OCI-LY3 (cell line): Measurements from ENCODE around the gene MPHOSPH8.

Experiments
- H2AFZ ChIP-seq: fragments of 200-600, 300-600 bp; shearing (Covaris generic); 2 replicates; pipeline ENCODE4 v1.6.0; 2014; ENCODE audit warnings: antibody characterized with exemption, low read depth, low read length
- H3K27ac ChIP-seq: fragments of 200-600, 300-600 bp; sonication (generic); 2 replicates; pipeline ENCODE4 v1.5.1; 2014; ENCODE audit warnings: mild to moderate bottlenecking, low read length, moderate library complexity, mixed read lengths
- H3K27me3 ChIP-seq: fragments of 200-600, 300-600 bp; sonication (generic); 2 replicates; pipeline ENCODE4 v1.6.1; 2014; ENCODE audit warnings: low read depth, low read length, mixed read lengths
- H3K36me3 ChIP-seq: fragments of 200-600, 300-600 bp; sonication (generic); replicated peaks from 2 replicates; pipeline ENCODE3; 2014; ENCODE audit warnings: low read depth, low read length, mixed read lengths
- H3K4me1 ChIP-seq: fragments of 300-600, 200-600 bp; sonication (generic); 2 replicates; pipeline ENCODE4 v1.6.1; 2014; ENCODE audit warnings: low read length, mixed read lengths
- H3K4me2 ChIP-seq: fragments of 200-600, 300-600 bp; sonication (generic); 2 replicates; pipeline ENCODE4 v1.6.1; 2014; ENCODE audit warnings: low read length, mixed read lengths
- H3K4me3 ChIP-seq: fragments of 300-600, 200-600 bp; sonication (generic); 2 replicates; pipeline ENCODE4 v1.5.1; 2014; ENCODE audit warnings: antibody characterized with exemption, mild to moderate bottlenecking, low read length, moderate library complexity
- H3K79me2 ChIP-seq: fragments of 300-600, 200-600 bp; shearing (Covaris generic); 2 replicates; pipeline ENCODE4 v1.6.1; 2014; ENCODE audit warnings: mild to moderate bottlenecking, low read length, mixed read lengths
- H3K9ac ChIP-seq: fragments of 300-600, 200-600 bp; shearing (Covaris generic); 2 replicates; pipeline ENCODE4 v1.6.0; 2014; ENCODE audit warnings: mild to moderate bottlenecking, low read length, moderate library complexity
- H3K9me3 ChIP-seq: fragments of 200-600, 300-600 bp; shearing (Covaris generic); 2 replicates; pipeline ENCODE4 v1.6.1; 2014; ENCODE audit warnings: low read length, mixed read lengths; ENCODE audit not compliant: insufficient read depth
- H4K20me1 ChIP-seq: fragments of 200-600, 300-600 bp; sonication (generic); 2 replicates; pipeline ENCODE4 v1.6.1; 2016; ENCODE audit warnings: low read length, mixed read lengths; ENCODE audit not compliant: insufficient read depth
- CTCF ChIP-seq: fragments of 200-600, 300-600 bp; sonication (generic); IDR thresholded peaks from 2 replicates; pipeline ENCODE4 v1.5.1; 2014; ENCODE audit warnings: antibody characterized with exemption, low read length, low read depth
- EZH2phosphoT487 ChIP-seq: fragments of 200-600 bp; shearing (Covaris generic); IDR thresholded peaks from 2 replicates; pipeline ENCODE4 v1.6.1; 2018; ENCODE audit warnings: antibody characterized with exemption, mixed run types, low read depth

MPHOSPH8 gene

GRCh38 chr13:19713186-19713965 lies 79.9 kb downstream of the MPHOSPH8 start:
- peaks cover 31% of the 10 kb centered on the region for H3K79me2 ChIP-seq
- H4K20me1 ChIP-seq = no peaks in the 10 kb centered on the region
- peaks cover 7% of the 10 kb centered on the region; the same call in 1 of the 2 replicates for H3K4me1 ChIP-seq
- H3K4me3 ChIP-seq = no peak overlapping the region
- no peak overlapping the region for H3K4me2 ChIP-seq
- no peak overlapping the region for H2AFZ ChIP-seq
- peaks cover 15% of the 10 kb centered on the region for H3K36me3 ChIP-seq
- no peaks in the 10 kb centered on the region for H3K27me3 ChIP-seq
- H3K9me3 ChIP-seq = no peaks in the 10 kb centered on the region
- TF ChIP-seq CTCF (no peak), EZH2phosphoT487 (no peak)
- no peak overlapping the region for H3K9ac ChIP-seq
- H3K27ac ChIP-seq = no peak overlapping the region

GRCh38 chr13:19720039-19720438 lies 86.6 kb downstream of the MPHOSPH8 start:
- TF ChIP-seq EZH2phosphoT487 (no peak), CTCF (no peak)
- no peak overlapping the region for H2AFZ ChIP-seq
- no peak overlapping the region for H3K9ac ChIP-seq
- no peaks in the 10 kb centered on the region for H4K20me1 ChIP-seq
- H3K4me3 ChIP-seq = no peak overlapping the region
- no peaks in the 10 kb centered on the region for H3K4me1 ChIP-seq
- no peak overlapping the region for H3K4me2 ChIP-seq
- peaks cover 14% of the 10 kb centered on the region for H3K36me3 ChIP-seq
- no peaks in the 10 kb centered on the region for H3K9me3 ChIP-seq
- H3K27me3 ChIP-seq = no peaks in the 10 kb centered on the region
- H3K27ac ChIP-seq = no peak overlapping the region
- H3K79me2 ChIP-seq = peaks cover 45% of the 10 kb centered on the region
